SK-N-SH (cell line): ENCODE data around the gene CCR6. TPM values are rescaled to one million over a fixed set of nuclear protein-coding genes. Genes with fewer than 3 reads are reported as not detected.

Experiments
- CTCF ChIA-PET: fragments of 300-600, 350-600 bp; formaldehyde crosslinking; extraction: SDS; loops from one replicate; lab custom pipeline; 2021; lab: Yijun Ruan, JAX
- POLR2A ChIA-PET: fragments of 350-600 bp; sonication (Branson Sonifier 250); formaldehyde crosslinking; extraction: SDS; loops from one replicate; lab custom pipeline; 2020; ENCODE audit warnings: antibody characterized with exemption, inconsistent platforms; lab: Yijun Ruan, JAX
- DNase-seq: peaks from one replicate; pipeline ENCODE4 v3.0.0; 2012
- H2AFZ ChIP-seq: fragments of 200-600 bp; sonication (generic); 2 replicates; pipeline ENCODE4 v1.8.1; 2016; ENCODE audit warnings: antibody characterized with exemption, mild to moderate bottlenecking, low read depth
- H3F3A ChIP-seq: fragments of 200-600 bp; sonication (generic); replicated peaks from 2 replicates; pipeline ENCODE3; 2016; ENCODE audit warnings: antibody characterized with exemption, mild to moderate bottlenecking; ENCODE audit not compliant: insufficient read depth
- H3K27ac ChIP-seq, 2 experiments: fragments of 200-500 bp in 1 of 2; fragments of 200-600 bp in 1 of 2; sonication (Bioruptor generic) in 1 of 2; sonication (generic), shearing (Covaris generic) in 1 of 2; 2 replicates each; pipeline versions ENCODE4 v1.5.1 to v1.6.1; 2014 to 2016; ENCODE audit warnings: low read depth in 2 of 2, inconsistent platforms in 1 of 2, low read length in 1 of 2, mild to moderate bottlenecking in 1 of 2, mixed read lengths in 1 of 2
- H3K27me3 ChIP-seq: fragments of 200-600 bp; sonication (generic), shearing (Covaris generic); 2 replicates; pipeline ENCODE4 v1.6.1; 2016; ENCODE audit warnings: mixed run types; ENCODE audit not compliant: insufficient read depth
- H3K36me3 ChIP-seq, 2 experiments: fragments of 200-500 bp in 1 of 2; fragments of 200-600 bp in 1 of 2; sonication (Bioruptor generic) in 1 of 2; sonication (generic) in 1 of 2; replicated peaks in 1 of 2; 2 replicates each; pipeline versions ENCODE3 to v1.5.1; 2014 to 2016; ENCODE audit warnings: low read length in 1 of 2, mild to moderate bottlenecking in 1 of 2; ENCODE audit not compliant: insufficient read depth in 2 of 2, control insufficient read depth in 1 of 2
- H3K4me1 ChIP-seq, 2 experiments: fragments of 200-500 bp in 1 of 2; fragments of 200-600 bp in 1 of 2; sonication (Bioruptor generic) in 1 of 2; sonication (generic), shearing (Covaris generic) in 1 of 2; 2 replicates each; pipeline versions ENCODE4 v1.5.1 to v1.6.1; 2014 to 2016; ENCODE audit warnings: low read depth in 1 of 2, low read length in 1 of 2, mixed run types in 1 of 2; ENCODE audit not compliant: insufficient read depth in 2 of 2, control insufficient read depth in 1 of 2
- H3K4me2 ChIP-seq: fragments of 200-600 bp; sonication (generic), shearing (Covaris generic); 2 replicates; pipeline ENCODE4 v1.6.1; 2017; ENCODE audit warnings: mixed run types
- H3K4me3 ChIP-seq, 2 experiments: fragments of 200-500 bp in 1 of 2; fragments of 200-600 bp in 1 of 2; sonication (Bioruptor generic) in 1 of 2; sonication (generic), shearing (Covaris generic) in 1 of 2; 2 replicates each; pipeline versions ENCODE4 v1.5.1 to v1.8.1; 2014 to 2016; ENCODE audit warnings: low read depth in 2 of 2, inconsistent platforms in 1 of 2, low read length in 1 of 2, mild to moderate bottlenecking in 1 of 2, mixed read lengths in 1 of 2, moderate library complexity in 1 of 2
- H3K79me2 ChIP-seq: fragments of 200-600 bp; sonication (generic); 2 replicates; pipeline ENCODE4 v1.8.1; 2017; ENCODE audit warnings: mild to moderate bottlenecking; ENCODE audit not compliant: insufficient read depth
- H3K9ac ChIP-seq: fragments of 200-600 bp; sonication (generic); 2 replicates; pipeline ENCODE4 v1.6.1; 2017; ENCODE audit warnings: mixed run types
- H3K9me2 ChIP-seq: fragments of 200-600 bp; sonication (generic); 2 replicates; pipeline ENCODE4 v1.6.1; 2017; ENCODE audit warnings: mixed run types
- H3K9me3 ChIP-seq: fragments of 200-600 bp; sonication (generic); 2 replicates; pipeline ENCODE4 v1.6.1; 2017; ENCODE audit warnings: mixed run types, mild to moderate bottlenecking, moderate library complexity
- H4K20me1 ChIP-seq: fragments of 200-600 bp; sonication (generic); 2 replicates; pipeline ENCODE4 v1.6.1; 2017; ENCODE audit warnings: mild to moderate bottlenecking, mixed run types; ENCODE audit not compliant: insufficient read depth
- CHD2 ChIP-seq: fragments of 150-350 bp; IDR thresholded peaks from 2 replicates; pipeline ENCODE4 v1.6.1; 2018; ENCODE audit warnings: low read length; ENCODE audit not compliant: partially characterized antibody
- CTCF ChIP-seq: fragments of 200-600 bp; sonication (generic); IDR thresholded peaks from 2 replicates; pipeline ENCODE4 v1.6.1; 2017; ENCODE audit warnings: antibody characterized with exemption, mild to moderate bottlenecking, moderate library complexity
- ELF1 ChIP-seq: IDR thresholded peaks from 2 replicates; pipeline ENCODE4 v1.4.0; 2012
- EP300 ChIP-seq, 2 experiments: IDR thresholded peaks; 2 replicates each; pipeline versions ENCODE4 v1.4.0 to v1.6.1; 2012; ENCODE audit warnings: borderline replicate concordance in 1 of 2, low read depth in 1 of 2, low read length in 1 of 2
- GATA2 ChIP-seq: sonication (generic); formaldehyde crosslinking; IDR thresholded peaks from 2 replicates; pipeline ENCODE4 v1.5.0; 2020; ENCODE audit warnings: mild to moderate bottlenecking, missing genetic modification reagents
- MAX ChIP-seq: IDR thresholded peaks from 2 replicates; pipeline ENCODE4 v1.4.0; 2012; ENCODE audit warnings: low read depth
- NFIC ChIP-seq: IDR thresholded peaks from 2 replicates; pipeline ENCODE4 v1.4.0; 2012; ENCODE audit warnings: borderline replicate concordance
- NRF1 ChIP-seq: IDR thresholded peaks from 2 replicates; pipeline ENCODE4 v1.6.1; 2012; ENCODE audit warnings: low read depth, mild to moderate bottlenecking, low read length
- REST ChIP-seq: IDR thresholded peaks from 2 replicates; pipeline ENCODE4 v1.6.1; 2012; ENCODE audit warnings: mild to moderate bottlenecking, low read depth, low read length, moderate library complexity
- TCF12 ChIP-seq: IDR thresholded peaks from 2 replicates; pipeline ENCODE4 v1.4.0; 2012
- WGBS: methylation state at CpG from one replicate; pipeline ENCODE4 v1.1.6; 2017; ENCODE audit warnings: low lambda C conversion rate; 5-methylcytosine and 5-hydroxymethylcytosine counted together
- polyA plus RNA-seq, 3 experiments: library from polyadenylated mRNA; depleted of rRNA; stranded (reverse); fragments of >200 nt; gene quantifications; 2 replicates each; pipeline ENCODE4 v1.2.3, GENCODE V29; 2012

The CCR6 gene
- polyA plus RNA-seq, 1 of the 3 experiments (the other 2 are of a cell fraction) = not detected

DNA sequence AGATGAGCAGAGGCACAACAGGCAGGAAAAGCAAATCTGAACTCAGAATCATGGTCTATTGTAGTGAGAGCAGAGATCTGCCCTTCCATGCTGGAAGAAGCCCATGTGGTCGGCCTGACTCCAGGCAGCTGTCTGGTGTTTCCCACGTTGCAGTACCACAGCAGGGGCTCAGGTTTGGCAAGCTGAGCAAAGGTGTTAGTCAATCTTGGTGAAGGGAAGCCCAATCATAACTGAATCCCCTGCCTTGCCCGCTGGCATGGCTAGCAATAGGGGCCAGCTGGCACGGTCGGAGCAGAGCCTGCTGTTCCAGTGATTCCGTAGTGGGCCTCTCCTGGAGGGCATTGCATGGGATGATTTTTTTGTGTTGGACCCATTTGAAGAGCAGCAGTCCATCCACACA lies 17.8 kb upstream of the CCR6 start:
- ChIA-PET CTCF (interaction anchor here (1.3 kb wide), 1 partner anchor 37 kb away, joined by 5 read pairs; no protein-coding TSS in a partner anchor), POLR2A (no interaction called here)
- no peak overlapping the region for H3K27ac ChIP-seq
- H3K9me3 ChIP-seq = no peaks in the 10 kb centered on the region
- no peak for DNase-seq
- no peaks in the 10 kb centered on the region for H3K4me1 ChIP-seq
- no peak overlapping the region for H3K4me3 ChIP-seq
- H3K79me2 ChIP-seq = no peaks in the 10 kb centered on the region
- no peaks in the 10 kb centered on the region for H3K27me3 ChIP-seq
- TF ChIP-seq CHD2 = no peak
- TF ChIP-seq GATA2 (CRISPR knock-in tag) = no peak
- TF ChIP-seq TCF12 = no peak
- no peaks in the 10 kb centered on the region for H4K20me1 ChIP-seq
- H3F3A ChIP-seq = no peaks in the 10 kb centered on the region
- no peak overlapping the region for H3K4me2 ChIP-seq
- no peaks in the 10 kb centered on the region for H3K9me2 ChIP-seq
- H3K36me3 ChIP-seq = no peaks in the 10 kb centered on the region
- no peak overlapping the region for H2AFZ ChIP-seq
- WGBS = 57% methylated on average over 5 of the region's 6 CpGs
- no peak overlapping the region for H3K9ac ChIP-seq

DNA sequence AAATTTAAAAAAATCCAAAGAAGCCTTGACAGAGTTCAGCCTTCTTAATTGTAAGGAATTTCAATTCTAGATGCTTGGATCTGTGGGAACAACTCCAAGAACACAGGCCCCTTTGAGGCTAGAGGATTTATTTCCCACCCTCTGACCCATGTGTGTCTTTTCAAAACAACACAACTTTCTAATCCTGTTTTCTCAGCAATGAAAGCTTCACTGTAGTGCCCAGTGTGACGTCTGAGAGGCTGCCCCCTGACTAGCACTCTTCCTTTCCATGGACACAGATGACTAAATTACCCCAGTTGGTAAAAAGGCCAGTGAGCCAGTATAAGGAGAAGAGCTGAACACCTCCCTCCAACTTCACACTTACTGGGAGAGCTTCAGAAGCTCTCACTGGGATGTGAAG lies 16.5 kb upstream of the CCR6 start:
- POLR2A ChIA-PET = no interaction called here

More for the DNA sequence above, 16.5 kb upstream of the CCR6 start:
- TF ChIP-seq NRF1 = no peak
- no peak for TF ChIP-seq REST
- TF ChIP-seq TCF12 = no peak
- no peak for TF ChIP-seq EP300 (IDR thresholded peaks at IDR 0.05; ENCODE audit: borderline replicate concordance in 1 of 2, low read depth in 1 of 2, low read length in 1 of 2)
- TF ChIP-seq CTCF = no peak
- no peak for TF ChIP-seq NFIC
- TF ChIP-seq MAX = no peak
- no peak for TF ChIP-seq ELF1
- H3K27ac ChIP-seq = no peak overlapping the region
- H3K9me3 ChIP-seq = no peaks in the 10 kb centered on the region
- H3K4me1 ChIP-seq = no peaks in the 10 kb centered on the region
- H3K9me2 ChIP-seq = no peaks in the 10 kb centered on the region
- CTCF ChIA-PET = interaction anchor here (0.6 to 1.3 kb wide), 2 partner anchors 13 to 36 kb away, joined by 3 to 5 read pairs; no protein-coding TSS in a partner anchor
- H3F3A ChIP-seq = no peaks in the 10 kb centered on the region
- 13% methylated on average over 1 of the region's 1 CpG for whole genome bisulfite sequencing
- H4K20me1 ChIP-seq = no peaks in the 10 kb centered on the region
- H3K36me3 ChIP-seq = no peaks in the 10 kb centered on the region
- no peak overlapping the region for H3K4me2 ChIP-seq
- no peak overlapping the region for H3K9ac ChIP-seq
- H3K27me3 ChIP-seq = no peaks in the 10 kb centered on the region
- H2AFZ ChIP-seq = no peak overlapping the region
- H3K4me3 ChIP-seq = no peak overlapping the region
- no peak for DNase-seq
- H3K79me2 ChIP-seq = no peaks in the 10 kb centered on the region
